Colon (tissue), 2 donors: ENCODE results near the gene PARPBP.
"Not testable (repeated sequence)": the region's sequence is repeated elsewhere in the genome, so short reads cannot be mapped to it uniquely, and the experiment has no call there.

Source experiments
- FAIRE-seq: peaks from 2 replicates; lab custom pipeline; 2012; peaks lifted over from hg19 to GRCh38; lab: Jason Lieb, UNC
- donor health status: control.
- donor health status: control.

PARPBP gene, protein sequence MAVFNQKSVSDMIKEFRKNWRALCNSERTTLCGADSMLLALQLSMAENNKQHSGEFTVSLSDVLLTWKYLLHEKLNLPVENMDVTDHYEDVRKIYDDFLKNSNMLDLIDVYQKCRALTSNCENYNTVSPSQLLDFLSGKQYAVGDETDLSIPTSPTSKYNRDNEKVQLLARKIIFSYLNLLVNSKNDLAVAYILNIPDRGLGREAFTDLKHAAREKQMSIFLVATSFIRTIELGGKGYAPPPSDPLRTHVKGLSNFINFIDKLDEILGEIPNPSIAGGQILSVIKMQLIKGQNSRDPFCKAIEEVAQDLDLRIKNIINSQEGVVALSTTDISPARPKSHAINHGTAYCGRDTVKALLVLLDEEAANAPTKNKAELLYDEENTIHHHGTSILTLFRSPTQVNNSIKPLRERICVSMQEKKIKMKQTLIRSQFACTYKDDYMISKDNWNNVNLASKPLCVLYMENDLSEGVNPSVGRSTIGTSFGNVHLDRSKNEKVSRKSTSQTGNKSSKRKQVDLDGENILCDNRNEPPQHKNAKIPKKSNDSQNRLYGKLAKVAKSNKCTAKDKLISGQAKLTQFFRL

DNA sequence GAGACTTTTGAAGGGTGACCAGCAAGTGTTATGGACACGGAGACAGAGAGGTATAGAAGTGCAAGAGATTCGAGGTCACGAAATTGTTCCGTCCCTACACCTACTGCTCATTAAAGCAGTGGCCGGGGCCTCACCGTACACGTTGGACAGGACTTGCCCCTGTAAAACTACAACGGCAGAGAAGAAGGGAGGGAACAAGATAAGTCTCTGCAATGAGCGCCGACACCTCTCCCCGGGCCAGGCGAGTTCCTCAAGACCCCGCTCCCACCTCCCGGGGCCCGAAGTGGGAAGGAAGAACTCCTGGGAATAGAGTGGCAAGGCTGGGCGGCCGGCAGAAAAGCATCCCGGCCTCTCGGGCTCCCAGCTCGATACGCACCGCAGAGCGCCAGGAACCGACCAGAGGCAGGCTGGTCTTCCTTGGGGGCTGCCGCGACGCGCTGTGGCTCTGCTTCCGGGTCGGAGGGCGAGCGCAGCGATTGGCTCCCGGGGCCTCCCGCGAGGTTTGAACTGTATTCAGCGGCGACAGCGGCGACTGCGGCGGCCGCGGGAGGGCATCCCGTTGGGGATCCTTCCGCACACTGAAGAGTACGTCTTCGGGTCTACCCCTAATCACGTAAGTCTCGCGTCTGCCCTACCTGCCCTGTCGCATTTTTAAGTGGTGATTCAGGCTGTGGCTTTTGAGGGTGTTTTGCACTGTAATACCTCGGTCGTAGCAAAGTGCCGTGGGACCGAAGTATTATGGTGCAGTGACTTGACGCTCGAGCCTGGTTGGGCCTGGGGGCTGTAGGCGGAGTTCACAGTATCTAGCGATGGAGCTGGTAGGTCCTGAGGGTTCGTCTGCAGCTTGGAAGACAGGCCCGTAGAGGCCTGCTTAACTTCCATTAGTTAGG lies at the start of gene PARPBP, which contains the start of gene NUP37:
TSS of gene PARPBP (plus strand) at position 510 of the 890 bp plus-strand sequence. CDS start 3,706 bp downstream, outside the sequence.
TSS of gene NUP37 (minus strand) at position 441 of the 890 bp plus-strand sequence. CDS start 1,596 bp downstream, outside the sequence.
- no peak for FAIRE-seq

DNA sequence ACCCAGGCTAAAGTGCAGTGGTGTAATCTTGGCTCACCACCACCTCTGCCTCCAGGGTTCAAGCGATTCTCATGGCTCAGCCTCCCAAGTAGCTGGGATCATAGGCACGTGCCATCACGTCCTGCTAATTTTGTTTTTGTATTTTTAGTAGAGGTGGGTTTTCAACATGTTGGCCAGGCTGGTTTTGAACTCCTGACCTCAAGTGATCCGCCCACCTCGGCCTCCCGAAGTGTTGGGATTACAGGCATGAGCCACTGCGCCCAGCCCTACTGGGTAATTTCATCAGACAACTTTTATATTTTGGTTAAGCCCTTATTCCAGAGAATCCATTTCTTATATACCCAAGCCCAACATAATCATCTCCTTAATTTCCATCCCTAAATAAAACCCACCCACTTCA lies 47.9 kb upstream of the PARPBP start:
- not testable (repeated sequence) for FAIRE-seq

DNA sequence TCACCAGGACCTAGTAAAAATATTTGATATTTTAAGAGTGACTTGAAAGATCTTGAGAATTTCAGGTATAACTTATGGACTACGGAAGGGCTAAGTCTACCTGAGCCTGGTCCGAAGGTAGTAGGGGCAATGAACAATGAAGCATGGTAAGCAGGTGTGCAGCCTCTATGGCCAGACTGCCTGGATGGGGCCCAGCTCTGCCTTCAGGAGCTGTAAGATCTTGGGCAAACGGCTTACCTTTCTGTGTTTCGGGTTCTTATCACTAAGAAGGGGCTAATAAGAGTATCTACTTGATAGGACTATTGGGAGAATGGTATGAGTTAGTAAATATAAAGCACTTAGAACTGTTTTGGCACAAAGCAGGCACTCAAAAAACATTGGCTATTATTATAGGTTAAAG lies 39.1 kb upstream of the PARPBP start:
- no peak for FAIRE-seq

DNA sequence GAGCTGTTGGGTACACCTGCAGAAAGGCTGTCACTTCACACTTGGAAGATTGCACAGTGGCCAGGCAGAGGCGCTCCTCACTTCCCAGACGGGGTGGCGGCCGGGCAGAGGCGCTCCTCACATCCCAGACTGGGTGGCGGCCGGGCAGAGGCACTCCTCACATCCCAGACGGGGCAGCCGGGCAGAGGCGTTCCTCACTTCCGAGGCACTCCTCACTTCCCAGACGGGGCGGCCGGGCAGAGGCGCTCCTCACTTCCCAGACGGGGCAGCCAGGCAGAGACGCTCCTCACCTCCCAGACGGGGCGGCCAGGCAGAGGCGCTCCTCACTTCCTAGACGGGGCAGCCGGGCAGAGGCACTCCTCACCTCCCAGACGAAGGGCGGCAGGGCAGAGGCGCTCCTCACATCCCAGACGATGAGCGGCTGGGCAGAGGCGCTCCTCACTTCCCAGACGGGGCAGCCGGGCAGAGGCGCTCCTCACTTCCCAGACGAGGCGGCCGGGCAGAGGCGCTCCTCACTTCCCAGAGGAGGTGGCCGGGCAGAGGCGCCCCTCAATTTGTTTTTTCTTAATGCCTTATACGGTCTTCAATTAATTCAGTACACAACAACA lies 30.7 kb upstream of the PARPBP start:
- FAIRE-seq: not testable (repeated sequence)

DNA sequence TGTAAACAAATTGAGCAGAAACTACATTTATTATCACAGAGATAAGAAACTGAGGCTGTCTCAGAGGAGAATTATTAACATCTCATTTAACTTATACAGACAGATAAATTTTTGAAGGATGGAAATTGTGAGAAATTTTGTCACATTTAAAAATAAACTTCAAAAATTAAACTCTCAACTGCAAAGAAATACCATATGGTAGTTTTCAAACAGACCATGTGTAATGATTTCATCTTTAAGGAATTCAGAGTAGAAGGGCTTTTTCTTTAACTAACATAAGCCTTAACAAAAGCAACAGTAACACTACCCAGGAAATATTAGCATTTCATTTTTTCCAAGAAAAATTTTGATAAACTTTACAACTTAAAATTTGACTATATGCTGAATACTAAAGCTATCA lies 26.7 kb upstream of the PARPBP start:
- FAIRE-seq: no peak

DNA sequence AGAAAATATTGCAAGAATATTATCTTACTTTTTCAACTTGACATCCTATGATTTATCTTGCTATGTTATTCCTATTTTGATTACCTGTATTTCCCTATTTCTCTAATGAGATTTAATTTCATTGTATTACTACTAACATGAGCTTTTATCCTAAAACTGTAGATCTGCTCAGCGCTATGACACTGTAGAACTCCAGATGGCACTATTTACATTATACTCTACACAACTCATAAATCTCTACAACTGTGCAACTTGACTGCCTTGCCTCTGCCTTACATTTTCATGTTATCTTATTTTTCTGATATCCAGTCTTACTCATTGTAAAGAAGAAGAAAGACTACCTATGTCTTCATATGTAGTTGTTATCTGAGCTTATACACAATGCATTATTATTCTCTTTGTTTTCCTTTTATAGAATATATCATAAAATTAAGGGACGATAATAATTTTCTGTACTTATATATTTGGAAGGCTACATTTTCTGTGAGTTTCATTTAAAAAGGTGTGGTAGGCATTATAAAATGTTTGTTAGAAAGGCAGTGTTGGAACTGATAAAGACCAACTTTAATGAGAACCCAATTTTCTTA lies 24.2 kb upstream of the PARPBP start:
- peak; percentile 57 for FAIRE-seq

DNA sequence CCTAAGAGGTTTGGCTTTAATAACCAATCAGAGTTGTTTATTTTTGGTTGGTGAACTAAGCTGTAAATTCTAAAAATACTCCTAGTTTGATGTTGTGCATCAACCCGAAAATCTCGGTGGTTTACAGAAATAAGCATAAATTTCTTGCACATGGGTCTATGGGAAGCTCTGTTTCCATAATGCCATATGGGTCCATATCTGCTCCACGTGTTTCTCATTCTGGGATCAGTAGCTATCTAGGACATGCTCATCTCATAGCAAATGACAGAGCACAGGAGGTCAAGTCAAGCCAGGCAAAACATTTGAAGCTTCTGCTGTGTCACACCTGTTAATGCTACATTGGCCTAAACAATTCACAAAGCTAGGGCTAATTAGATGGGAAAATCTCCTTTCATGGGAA lies 23.1 kb upstream of the PARPBP start:
- FAIRE-seq: no peak

DNA sequence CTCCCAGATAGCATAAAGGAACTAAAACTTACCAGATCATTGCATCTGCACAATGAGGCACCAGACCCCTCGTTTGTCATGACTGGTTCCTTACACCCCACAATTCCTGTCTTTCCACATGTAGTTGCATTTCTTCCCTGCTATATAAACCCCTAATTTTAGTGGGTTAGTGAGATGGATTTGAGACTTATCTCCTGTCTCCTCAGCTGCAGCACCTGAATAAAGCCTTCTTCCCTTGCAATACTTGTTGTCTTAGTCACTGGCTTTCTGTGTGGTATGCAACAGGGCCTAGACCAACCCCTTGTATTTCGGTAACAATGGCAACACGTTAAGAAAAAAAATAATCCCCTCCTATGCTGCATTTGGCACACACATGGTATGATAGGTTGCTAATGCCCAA lies 13.1 kb upstream of the PARPBP start:
- FAIRE-seq: no peak

DNA sequence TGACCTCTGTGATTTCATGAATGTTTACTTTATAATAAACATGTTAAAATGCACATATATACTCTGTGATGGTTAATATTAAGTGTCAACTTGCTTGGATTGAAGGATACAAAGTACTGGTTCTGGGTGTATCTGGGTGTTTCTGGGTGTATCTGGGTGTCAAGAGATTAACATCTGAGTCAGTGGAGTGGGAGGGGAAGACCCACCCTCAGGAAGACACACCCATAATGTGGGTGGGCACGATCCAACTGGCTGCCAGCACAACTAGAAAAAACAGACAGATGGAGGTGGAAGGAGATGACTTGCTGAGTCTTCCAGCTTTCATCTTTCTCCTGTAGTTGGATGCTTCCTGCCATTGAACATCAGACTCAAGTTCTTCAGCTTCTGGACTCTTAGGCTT lies 12.0 kb upstream of the PARPBP start:
- no peak for FAIRE-seq

DNA sequence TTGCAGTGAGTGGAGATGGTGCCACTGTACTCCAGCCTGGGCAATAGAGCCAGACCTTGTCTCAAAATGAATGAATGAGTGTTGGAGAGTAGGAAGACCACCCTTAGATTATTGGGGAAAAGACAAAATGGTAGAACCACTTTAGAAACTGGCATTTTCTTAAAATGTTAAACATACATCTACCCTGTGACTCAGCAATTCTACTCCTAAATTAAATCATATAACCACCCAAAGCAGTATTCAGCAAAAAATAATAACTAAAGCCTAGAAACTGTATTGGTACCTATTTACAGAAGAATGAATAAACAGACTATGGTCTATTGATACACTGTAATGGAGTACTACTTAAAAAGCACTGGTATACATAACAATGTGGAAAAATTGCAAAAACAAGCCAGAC lies 9.2 kb upstream of the PARPBP start:
- no peak for FAIRE-seq

DNA sequence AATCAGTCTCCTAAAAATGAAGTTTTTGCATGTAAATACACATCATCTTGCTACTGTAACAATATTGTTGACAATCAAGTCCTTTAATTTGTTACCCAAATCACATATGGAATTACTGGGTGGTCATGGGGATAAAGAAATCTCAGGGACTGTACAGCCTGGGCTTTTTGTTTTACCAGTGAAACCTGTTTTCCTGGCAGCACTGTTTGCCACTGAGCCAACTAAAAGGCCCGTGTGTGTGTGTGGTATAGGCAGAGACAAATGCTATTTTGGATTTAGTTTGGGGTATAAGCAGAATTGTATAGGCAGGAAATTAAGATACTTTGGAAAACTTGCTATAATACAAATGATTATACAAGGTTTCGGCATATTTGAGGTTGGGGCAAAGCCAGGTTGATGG lies 5.8 kb upstream of the PARPBP start:
- FAIRE-seq: no peak

DNA sequence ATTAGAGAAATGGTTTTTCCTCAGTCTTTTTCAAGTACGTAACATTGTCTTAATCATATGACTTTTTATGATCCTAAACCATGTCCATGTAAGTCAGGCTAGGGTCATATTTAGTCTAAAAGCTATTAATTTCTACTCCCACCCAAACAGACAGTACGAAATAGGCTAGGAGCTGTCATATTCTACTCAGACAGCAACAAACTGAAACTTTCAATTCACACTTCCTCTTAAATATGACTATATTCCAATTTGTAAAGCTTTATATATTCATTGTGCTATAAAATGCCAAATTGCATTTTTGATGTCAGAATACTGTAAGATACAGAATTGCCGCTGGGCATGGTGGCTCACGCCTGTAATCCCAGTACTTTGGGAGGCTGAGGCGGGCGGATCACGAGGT lies 3.6 kb upstream of the PARPBP start:
- FAIRE-seq: no peak

DNA sequence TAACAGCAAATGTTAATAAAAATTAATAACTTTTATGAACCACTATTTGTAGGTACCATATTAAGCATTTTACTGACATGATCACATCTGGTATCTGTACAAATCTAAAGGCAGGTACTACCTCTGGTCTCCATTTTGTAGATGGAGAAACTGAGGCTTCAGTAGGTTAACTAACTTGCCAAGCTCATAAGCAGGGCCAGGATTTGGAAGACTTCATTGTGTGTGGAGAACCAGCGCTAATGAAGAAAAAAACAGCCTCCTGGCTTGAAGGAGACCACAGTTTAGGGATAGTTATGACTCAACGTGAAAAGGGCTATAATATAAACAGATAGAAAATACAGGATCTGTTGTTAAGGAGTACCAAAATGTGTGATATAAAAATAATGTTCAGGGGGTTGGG lies 1.1 kb upstream of the PARPBP start:
- no peak for FAIRE-seq

DNA sequence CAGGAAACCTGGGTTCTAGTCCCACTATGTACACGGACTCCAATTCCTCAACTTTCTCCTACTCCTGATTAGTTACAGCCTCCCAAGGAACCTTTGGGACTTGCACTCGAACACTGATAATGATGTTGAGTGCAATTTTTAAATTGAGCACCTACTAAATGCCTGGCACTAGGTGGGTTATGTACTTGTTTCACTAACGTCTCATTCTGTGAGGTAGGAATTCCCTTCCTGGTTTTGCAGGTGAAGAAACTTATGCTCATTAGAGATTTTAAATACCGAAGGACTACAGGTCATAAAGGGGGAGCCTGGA lies 536 bp downstream of the PARPBP start:
- no peak for FAIRE-seq

DNA sequence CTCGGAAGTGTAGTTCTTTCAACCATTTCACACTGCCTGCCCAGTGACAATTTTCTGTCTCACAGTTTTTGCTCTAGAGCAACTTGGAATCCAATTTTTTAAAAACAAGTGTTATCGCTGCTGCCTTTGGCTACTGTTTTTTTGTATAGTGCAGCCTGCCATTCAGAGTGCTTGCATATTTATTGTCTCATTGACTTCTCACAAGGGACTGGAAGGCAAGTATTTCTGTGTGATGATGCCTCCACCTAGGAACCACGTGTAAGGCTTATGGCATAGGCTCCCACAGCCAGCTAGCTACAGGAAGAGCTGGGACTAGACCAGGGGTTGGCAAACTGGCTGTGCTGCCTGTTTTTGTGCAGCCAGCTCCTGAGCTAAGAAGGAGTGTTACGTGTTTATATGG lies 903 bp downstream of the PARPBP start:
- FAIRE-seq: no peak

DNA sequence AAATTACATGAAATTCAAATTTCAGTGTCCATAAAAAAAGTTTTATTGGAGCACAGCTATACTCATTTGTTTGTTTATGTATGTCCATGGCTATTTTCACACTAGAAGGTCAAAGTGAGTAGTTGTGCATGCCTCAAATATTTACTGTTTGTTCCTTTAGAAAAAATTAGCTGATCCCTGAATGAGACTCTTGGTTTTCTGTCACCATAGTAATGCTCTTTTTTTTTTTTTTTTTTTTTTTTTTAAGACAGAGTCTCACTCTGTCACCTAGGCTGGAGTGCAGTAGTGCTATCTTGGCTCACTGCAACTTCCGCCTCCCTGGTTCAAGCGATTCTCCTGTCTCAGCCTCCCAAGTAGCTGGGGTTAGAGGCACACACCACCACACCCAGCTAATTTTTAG lies 1.3 kb downstream of the PARPBP start:
- FAIRE-seq: not testable (repeated sequence)

DNA sequence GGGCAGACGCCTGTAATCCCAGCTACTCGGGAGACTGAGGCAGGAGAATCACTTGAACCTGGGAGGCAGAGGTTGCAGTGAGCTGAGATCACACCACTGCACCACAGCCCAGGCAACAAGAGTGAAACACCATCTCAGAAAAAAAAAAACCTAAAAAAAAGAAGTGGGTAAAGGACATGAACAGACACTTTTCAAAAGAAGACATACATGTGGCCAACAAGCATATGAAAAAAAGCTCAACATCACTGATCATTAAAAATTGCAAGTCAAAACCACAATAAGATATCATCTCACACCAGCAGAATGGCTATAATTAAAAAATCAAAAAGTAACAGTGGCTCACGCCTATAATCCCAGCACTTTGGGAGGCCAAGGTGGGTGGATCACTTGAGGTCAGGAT lies 10.7 kb downstream of the PARPBP start:
- not testable (repeated sequence) for FAIRE-seq

DNA sequence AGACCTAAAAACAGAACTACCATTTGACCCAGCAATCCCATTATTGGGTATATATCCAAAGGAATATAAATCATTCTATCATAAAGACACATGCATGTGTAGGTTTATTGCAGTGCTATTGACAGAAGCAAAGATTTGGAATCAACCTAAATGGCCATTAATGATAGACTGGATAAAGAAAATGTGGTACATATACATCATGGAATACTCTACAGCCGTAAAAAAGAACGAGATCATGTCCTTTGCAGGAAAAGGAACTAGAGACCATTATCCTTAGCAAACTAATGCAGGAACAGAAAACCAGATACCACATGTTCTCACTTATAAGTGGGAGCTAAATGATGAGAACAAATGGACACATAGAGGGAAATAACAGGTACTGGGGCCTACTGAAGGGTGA lies 11.5 kb downstream of the PARPBP start:
- not testable (repeated sequence) for FAIRE-seq

DNA sequence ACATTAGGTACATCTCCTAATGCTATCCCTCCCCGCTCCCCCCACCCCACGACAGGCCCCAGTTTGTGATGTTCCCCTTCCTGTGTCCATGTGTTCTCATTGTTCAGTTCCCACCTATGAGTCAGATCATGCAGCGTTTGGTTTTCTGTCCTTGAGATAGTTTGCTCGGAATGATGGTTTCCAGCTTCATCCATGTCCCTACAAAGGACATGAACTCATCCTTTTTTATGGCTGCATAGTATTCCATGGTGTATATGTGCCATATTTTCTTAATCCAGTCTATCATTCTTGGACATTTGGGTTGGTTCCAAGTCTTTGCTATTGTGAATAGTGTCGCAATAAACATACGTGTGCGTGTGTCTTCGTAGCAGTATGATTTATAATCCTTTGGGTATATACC lies 17.6 kb downstream of the PARPBP start:
- FAIRE-seq: not testable (repeated sequence)

DNA sequence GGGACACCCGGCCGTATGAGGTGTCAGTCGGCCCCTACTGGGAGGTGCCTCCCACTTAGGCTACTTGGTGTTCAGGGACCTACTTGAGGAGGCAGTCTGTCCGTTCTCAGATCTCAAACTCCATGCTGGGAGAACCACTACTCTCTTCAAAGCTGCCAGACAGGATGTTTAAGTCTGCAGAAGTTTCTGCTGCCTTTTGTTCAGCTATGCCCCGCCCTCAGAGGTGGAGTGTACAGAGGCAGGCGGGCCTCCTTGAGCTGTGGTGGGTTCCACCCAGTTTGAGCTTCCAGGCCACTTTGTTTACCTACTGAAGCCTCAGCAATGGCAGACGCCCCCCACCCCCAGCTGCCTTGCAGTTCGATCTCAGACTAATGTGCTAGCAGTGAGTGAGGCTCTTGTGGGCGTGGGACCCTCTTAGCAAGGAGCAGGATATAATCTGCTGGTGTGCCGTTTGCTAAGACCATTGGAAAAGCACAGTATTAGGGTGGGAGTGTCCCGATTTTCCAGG lies 22.9 kb downstream of the PARPBP start:
- FAIRE-seq: not testable (repeated sequence)

DNA sequence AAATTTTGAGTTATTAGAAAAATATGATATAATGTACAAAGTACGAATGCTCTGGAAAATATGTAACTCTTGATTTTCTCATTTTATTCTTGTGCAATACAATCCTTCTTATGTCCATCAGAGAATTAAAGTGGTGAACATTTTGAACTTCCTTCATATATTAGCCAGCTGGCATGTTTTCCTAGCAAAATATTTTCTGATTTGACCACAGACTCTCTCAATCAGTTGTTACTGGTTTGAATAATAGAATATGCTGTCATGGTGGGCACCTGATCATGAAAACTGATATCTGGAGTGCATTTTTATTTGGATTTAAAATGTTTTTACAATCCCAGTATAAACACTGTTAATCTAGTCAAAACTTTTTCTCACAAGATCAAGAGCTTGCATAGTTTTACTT lies 24.2 kb downstream of the PARPBP start:
- FAIRE-seq: no peak

DNA sequence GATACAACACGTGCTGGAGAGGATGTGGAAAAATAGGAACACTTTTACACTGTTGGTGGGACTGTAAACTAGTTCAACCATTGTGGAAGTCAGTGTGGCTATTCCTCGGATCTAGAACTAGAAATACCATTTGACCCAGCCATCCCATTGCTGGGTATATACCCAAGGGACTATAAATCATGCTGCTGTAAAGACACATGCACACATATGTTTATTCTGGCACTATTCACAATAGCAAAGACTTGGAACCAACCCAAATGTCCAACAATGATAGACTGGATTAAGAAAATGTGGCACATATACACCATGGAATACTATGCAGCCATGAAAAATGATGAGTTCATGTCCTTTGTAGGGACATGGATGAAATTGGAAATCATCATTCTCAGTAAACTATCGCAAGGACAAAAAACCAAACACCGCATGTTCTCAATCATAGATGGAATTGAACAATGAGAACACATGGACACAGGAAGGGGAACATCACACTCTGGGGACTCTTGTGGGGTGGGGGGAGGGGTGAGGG lies 27.1 kb downstream of the PARPBP start:
- FAIRE-seq: not testable (repeated sequence)
